Subcutaneous adipose tissue (tissue), 4 donors: Measurements from ENCODE around the gene UNKL. TPM values are rescaled to one million over a fixed set of nuclear protein-coding genes. Genes with fewer than 3 reads are reported as not detected.

Experiments used
- total RNA-seq, 4 donors: library from RNA; depleted of rRNA; stranded (reverse); fragments of >200 nt; gene quantifications; one replicate each; pipeline ENCODE4 v1.1.0, GENCODE V29; 2016
- TF ChIP-seq, protein P1 (sequence below): fragments of 450-650 bp; IDR thresholded peaks from one replicate; pipeline ENCODE4 v1.5.1; 2016; ENCODE audit warnings: low read depth, mild to moderate bottlenecking, control low read depth, antibody characterized with exemption, moderate library complexity

The UNKL gene
- total RNA-seq, 4 donors from 2014 or later: 14.3 to 49.2 (median 25.9) TPM

DNA sequence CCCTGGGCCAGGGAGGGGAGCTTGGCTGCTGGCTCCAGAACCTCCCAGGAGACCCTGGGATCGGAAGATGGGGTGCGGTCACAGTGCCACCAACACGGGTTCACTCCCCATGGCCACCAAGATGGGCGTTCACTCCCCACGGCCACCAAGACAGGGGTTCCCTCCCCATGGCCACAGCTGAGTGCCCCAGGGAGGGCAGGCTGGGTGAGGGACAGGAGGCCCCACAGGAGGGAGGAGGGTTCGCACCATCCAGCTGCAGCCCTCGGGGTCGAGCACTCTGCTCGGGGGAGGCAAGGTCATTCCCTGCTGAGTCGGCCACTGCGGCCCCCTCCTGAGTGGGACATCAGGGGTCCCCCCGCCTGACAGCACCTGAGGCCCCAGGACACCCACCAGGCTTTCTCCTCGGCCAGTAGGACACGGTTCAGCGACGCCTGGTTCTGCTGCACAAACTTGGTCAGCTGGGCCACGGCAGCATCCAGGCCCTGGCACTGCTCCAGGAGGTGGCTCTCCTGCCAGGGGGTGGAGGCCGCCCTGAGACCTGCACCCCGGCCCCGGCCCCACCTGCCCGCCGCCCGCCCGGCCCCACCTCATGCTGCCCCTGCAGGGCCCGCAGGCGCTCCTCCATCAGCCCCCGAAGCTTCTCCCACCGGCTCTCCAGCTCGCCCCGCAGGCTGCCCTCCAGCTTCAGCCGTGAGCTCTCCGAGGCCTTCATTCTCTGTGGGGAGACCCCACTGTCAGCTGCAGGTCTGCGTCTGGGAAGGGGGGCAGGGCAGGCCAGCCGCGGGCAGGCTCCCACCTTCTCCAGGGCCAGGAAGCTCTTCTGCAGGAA lies 23.9 kb upstream of the UNKL start:
- TF ChIP-seq, protein P1, sequence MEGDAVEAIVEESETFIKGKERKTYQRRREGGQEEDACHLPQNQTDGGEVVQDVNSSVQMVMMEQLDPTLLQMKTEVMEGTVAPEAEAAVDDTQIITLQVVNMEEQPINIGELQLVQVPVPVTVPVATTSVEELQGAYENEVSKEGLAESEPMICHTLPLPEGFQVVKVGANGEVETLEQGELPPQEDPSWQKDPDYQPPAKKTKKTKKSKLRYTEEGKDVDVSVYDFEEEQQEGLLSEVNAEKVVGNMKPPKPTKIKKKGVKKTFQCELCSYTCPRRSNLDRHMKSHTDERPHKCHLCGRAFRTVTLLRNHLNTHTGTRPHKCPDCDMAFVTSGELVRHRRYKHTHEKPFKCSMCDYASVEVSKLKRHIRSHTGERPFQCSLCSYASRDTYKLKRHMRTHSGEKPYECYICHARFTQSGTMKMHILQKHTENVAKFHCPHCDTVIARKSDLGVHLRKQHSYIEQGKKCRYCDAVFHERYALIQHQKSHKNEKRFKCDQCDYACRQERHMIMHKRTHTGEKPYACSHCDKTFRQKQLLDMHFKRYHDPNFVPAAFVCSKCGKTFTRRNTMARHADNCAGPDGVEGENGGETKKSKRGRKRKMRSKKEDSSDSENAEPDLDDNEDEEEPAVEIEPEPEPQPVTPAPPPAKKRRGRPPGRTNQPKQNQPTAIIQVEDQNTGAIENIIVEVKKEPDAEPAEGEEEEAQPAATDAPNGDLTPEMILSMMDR: no peak

DNA sequence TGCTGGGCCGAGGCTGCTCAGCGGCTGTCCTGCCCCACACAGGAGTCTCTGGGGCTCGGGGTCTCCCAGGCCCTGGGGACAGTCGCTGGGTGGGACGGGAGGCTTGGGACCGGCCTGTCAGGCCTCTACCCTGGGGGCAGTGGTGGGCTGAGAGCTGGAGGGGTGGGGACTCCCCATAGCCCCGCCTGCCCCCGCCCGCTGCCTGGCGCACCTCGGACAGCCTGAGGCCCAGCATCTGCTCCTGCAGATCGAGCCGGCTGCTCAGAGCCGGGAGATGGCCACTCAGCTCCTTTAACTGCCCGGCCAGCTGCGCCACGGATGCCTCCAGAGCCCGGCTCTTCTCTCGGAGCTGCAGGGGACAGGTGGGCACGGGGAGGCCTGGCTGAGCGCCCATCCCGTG lies 23.1 kb upstream of the UNKL start:
- TF ChIP-seq, protein P1: no peak

DNA sequence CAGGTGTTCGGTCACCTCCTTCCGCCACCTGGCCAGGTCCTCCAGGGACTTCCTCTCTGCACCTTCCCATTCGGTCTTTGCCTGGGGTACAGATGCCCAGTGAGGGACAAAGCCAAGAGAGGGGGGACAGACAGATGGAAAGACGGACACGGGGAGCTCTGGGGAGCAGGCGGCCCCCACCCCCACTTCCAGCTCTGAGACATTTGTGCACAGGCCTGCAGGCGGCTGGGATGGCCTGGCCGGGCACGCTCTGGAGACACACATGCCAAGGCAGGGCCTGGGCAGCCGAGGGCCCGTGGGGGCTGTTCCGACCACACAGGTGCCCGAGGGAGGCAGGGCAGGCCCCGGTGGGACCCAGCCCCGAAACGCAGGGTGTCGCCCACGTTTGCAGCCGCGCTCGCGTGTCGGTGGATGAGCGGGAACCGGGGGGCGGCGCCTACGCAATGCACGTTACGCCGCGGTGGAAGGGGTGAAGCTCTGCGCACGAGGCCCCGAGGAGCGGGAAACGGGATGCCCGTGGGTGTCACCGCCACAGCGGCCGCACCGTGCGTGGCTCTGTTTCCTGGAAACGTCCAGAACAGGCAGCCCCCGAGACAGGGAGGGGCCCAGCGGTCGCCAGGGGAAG lies 22.3 kb upstream of the UNKL start:
- TF ChIP-seq, protein P1: no peak

DNA sequence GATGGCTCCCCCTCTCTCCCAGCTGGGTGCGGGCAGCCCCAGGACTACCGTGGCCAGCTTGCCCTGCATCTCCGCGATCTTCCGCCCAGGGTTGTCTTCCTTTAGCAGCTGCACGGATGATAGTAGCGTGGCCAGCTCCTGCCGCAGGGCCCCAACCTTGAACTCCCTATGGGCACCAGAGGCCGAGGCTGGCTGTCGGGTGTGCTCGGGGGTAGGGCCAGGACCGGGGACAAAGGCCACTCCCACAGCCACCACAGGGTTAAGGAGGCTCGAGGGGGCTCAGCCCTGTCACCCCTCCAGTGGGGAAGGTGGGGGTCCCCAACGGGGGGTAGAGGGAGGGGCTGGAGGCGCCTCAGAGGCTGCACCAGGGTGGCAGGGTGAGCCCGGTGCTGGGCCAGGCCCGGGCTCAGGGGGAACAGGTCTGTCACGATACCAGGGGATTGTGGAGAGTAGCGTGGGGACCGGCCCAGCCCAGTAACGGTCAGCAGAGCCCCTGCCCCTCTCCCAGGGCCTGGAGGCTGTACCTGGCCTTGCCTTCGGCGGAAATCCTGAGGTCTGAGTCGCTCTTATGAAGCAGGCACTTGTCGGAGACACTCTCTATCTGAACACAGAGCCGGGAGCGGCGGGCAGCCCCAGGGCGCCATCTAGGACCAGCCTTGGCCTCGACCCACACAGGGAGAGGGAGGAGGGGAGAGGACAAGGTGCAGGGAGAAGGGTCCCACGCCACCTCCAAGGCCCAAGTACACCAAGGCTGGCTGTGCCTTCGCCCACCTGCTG lies 21.6 kb upstream of the UNKL start:
- TF ChIP-seq, protein P1: no peak

DNA sequence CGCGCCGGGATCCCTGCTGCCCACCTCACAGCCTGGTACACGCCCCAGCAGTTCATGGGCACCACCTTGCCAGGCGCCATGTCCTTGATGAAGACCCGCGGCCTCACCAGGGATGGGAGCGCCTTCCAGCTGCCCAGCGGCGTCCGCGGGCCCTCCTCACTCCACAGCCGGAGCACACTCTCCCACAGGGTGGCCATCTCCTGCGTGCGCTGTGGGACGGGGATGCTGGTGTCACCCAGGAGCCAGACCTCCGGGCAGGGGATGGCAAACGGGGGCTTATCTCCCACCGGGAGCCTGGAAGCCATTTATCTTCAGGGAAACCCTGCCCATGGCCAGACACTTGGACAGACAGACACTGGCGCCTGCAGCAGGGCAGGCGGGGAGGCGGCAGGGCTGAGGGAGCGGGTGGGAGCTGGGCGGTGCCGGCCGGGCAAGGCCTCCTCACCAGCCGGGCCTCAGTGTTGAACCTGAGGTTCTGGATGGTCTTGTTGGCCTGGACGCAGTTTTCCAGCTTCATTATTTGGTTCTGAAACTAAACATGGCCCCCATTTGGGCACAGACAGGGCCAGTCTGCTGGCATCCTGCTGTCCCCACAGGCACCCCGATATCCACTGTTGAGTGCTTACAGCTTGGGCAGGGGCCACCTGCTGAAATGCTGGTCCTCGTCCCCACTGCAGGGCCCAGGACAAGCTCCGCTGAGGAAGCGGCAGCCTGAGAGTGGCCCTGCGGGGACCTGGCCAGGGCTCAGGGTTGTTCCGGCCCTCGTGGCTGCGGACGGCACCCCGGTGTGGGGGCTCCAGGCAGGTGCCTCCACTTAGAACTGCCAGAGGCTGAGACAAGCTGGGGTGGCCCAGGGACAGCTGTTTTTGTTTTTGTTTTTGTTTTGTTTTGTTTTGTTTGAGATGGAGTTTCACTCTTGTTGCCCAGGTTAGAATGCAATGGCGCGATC lies 20.4 kb upstream of the UNKL start:
- TF ChIP-seq, protein P1: no peak

DNA sequence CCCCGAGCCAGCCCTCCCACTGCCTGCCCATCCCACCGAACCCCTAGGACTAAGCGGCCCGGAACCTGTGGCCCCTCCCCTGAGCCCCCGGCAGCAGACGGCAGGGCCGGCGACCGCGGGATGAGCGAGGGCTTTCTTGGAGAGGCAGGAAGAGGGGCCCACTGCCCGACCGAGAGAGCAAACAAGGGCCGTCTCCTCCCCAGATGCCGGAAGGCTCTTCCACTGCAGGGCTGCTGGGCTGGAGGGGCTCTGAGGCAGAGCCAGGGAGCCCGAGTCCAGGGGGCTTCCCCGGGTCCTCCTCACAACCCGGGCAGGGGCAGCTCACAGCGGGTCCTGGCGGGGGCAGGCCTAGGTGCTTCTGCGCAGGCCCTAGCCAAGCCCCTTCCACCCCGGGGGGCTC lies 19.3 kb upstream of the UNKL start:
- TF ChIP-seq, protein P1: no peak
